GM06990 (cell line): ENCODE results near the gene PKDREJ.

ENCODE experiments used
- DNase-seq: peaks from one replicate; pipeline ENCODE4 v3.0.0-alpha.2; 2011; ENCODE audit not compliant: insufficient read length; ENCODE audit errors: extremely low read depth
- H3K27me3 ChIP-seq: replicated peaks from 2 replicates; pipeline ENCODE4 v1.6.0; 2011; ENCODE audit warnings: low read length; ENCODE audit not compliant: control insufficient read depth, insufficient read depth
- H3K36me3 ChIP-seq: 2 replicates; pipeline ENCODE4 v1.5.1; 2011; ENCODE audit warnings: low read length; ENCODE audit not compliant: control insufficient read depth, insufficient read depth
- H3K4me3 ChIP-seq: replicated peaks from 2 replicates; pipeline ENCODE4 v1.5.1; 2011; ENCODE audit warnings: low read depth, mild to moderate bottlenecking, control low read depth, low read length
- TF ChIP-seq, protein P1 (sequence below): IDR thresholded peaks from 2 replicates; pipeline ENCODE4 v1.5.1; 2011; ENCODE audit warnings: low read length, control low read depth, mild to moderate bottlenecking, inconsistent platforms; ENCODE audit not compliant: insufficient read depth, poor library complexity, severe bottlenecking

The PKDREJ gene

DNA sequence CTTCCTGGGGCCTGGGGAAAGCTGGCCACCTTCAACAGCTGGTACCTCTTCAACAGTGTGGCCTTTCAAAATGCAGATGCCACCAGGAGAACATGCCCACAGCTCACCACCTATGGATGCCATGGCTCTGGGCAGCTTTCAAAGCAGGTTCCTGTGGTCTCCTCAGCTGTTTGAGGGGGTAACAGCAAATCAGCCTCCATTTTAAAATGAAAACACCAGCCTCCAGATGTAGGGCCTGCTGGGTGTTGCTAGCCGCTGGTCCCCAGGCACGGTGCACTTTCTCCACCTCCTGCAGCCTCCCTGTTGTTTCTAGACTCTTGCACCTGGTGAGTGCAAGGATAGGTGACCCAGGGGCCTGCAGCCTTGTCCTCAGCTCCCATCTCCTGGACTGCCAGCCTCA lies 23.1 kb downstream of the PKDREJ start:
- H3K36me3 ChIP-seq, result peaks cover 5% of the 10 kb centered on the region
- DNase-seq, result no peak
- TF ChIP-seq, protein P1, sequence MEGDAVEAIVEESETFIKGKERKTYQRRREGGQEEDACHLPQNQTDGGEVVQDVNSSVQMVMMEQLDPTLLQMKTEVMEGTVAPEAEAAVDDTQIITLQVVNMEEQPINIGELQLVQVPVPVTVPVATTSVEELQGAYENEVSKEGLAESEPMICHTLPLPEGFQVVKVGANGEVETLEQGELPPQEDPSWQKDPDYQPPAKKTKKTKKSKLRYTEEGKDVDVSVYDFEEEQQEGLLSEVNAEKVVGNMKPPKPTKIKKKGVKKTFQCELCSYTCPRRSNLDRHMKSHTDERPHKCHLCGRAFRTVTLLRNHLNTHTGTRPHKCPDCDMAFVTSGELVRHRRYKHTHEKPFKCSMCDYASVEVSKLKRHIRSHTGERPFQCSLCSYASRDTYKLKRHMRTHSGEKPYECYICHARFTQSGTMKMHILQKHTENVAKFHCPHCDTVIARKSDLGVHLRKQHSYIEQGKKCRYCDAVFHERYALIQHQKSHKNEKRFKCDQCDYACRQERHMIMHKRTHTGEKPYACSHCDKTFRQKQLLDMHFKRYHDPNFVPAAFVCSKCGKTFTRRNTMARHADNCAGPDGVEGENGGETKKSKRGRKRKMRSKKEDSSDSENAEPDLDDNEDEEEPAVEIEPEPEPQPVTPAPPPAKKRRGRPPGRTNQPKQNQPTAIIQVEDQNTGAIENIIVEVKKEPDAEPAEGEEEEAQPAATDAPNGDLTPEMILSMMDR, result no peak
- no peak overlapping the region for H3K4me3 ChIP-seq
- no peaks in the 10 kb centered on the region for H3K27me3 ChIP-seq

DNA sequence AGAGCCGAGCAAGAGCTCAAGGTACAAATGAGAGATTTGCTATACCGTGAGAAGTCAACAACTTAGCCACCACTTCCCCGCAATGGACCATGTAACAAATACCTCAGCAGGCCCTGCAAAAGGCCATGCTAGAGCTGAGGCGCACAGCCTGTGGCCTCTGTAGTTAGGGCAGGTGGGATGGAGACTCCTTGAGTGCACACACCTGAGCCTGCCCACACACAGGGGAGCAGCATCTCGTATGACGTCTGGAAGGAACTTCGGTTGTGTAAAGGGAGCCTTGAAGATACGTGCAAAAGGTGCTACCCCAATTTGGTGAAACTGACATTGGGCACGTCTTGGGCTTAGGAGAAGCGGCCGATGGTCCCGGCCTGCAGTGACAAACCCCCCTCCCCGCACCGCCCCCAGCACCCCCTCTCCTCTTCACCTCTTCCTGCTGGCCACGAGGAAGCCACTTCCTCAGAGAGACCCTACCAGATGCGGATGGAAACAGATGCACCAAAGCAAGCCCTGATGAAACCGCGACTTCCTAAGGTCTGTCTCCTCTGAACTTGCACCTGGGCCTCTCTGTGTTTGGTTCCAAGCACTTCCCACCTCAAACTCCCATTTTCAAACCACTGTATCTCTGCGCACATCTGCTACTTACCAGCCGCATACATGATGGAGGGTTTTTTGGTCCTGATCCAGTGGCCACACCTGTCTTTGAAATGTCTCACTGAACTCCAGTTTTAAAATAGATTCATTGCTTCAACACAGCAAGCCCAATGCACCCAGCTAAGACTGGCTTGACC lies 23.7 kb downstream of the PKDREJ start:
- no peak for DNase-seq
- Histone ChIP-seq H3K36me3 (peaks cover 3% of the 10 kb centered on the region), H3K27me3 (no peaks in the 10 kb centered on the region), H3K4me3 (no peak overlapping the region)
- TF ChIP-seq, protein P1, result no peak

DNA sequence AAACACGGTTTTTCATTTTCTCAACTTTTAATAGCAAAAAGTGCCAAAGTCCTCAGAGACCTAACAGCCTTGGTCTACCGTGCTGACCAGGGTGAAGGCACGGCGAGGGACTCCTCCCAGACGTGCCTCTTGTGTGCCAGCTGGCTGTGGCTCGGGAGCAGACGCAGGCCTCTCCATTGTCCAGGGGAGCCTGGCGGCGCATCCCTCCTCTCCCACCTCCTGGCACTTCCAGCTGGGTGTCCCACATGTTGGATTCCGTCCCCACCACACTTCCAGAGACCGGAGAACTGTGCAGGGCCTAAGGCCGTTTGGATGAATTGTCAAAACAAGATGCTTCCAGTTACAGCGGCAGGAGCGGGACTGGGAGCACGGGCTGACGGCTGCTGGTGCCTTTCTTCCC lies 24.6 kb downstream of the PKDREJ start:
- Histone ChIP-seq H3K36me3 (peaks cover 3% of the 10 kb centered on the region), H3K27me3 (no peaks in the 10 kb centered on the region), H3K4me3 (no peak overlapping the region)
- TF ChIP-seq, protein P1, result no peak
- DNase-seq, result no peak

DNA sequence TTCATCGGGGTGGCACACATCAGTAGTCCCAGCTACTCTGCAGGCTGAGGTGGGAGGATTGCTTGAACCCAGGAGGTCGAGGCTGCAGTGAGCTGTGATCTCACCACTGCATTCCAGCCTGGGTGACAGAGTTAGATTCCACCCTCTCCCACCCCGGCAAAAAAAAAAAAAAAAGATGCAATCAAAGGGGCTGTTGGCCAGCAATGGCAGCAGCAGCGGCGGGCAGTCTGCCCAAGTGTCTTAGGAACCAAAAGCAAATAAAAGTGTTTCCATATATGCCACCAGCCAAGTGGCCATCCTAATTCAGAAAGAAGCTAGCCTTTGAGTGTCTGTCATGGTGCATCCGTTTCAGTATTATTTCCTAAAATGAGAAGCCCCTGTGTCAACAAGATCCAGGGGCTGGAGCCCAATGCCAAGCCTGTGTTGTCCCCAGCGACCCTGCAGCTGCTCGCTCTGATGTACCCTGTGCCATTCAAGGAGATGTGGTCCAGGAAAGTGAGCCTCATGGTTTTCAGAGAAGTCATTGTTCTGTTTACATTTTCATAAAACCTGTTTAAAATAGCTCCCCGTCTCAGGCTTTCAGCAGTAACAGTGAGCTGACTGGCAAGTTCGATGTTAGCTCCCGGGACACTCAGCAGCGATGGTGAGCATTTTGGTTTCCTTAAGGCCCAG lies 25.6 kb downstream of the PKDREJ start:
- H3K27me3 ChIP-seq, result no peaks in the 10 kb centered on the region
- TF ChIP-seq, protein P1, result no peak
- DNase-seq, result no peak
- no peak overlapping the region for H3K4me3 ChIP-seq
- H3K36me3 ChIP-seq, result peaks cover 3% of the 10 kb centered on the region

DNA sequence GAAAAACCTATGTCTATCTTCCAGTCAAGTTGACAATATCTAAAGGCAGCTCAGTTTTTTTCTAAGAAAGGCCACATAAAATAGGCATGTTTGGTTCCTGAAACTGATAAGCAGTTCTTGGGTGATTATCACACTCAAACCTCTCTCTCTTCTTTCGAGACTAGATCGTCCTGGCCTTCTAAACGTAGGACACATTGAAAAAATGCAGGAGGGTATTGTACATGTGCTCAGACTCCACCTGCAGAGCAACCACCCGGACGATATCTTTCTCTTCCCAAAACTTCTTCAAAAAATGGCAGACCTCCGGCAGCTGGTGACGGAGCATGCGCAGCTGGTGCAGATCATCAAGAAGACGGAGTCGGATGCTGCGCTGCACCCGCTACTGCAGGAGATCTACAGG lies 28.2 kb downstream of the PKDREJ start:
- H3K27me3 ChIP-seq, result no peaks in the 10 kb centered on the region
- TF ChIP-seq, protein P1, result no peak
- no peak for DNase-seq
- H3K36me3 ChIP-seq, result peaks cover 3% of the 10 kb centered on the region
- no peak overlapping the region for H3K4me3 ChIP-seq
